Activated CD4-positive, alpha-beta T cell treated with anti-CD3 and anti-CD28 coated beads, Interleukin-2, amount 10 ng/mL, durations not matched to agents 24 days and 14 days (primary cell): ENCODE measurements around the gene CHRM4. TPM values are rescaled to one million over a fixed set of nuclear protein-coding genes. Genes with fewer than 3 reads are reported as not detected.
A peak's percentile ranks its signal among the peaks of the same experiment; 100 is the strongest.

Experiments used
- DNase-seq: peaks from one replicate; pipeline ENCODE4 v3.0.0; 2022
- H3K27ac Mint-ChIP-seq: one replicate; pipeline ENCODE4 v1.8.0; 2022; ENCODE audit warnings: mild to moderate bottlenecking, mixed read lengths
- H3K27me3 Mint-ChIP-seq: one replicate; pipeline ENCODE4 v1.8.0; 2022; ENCODE audit warnings: mixed read lengths
- H3K36me3 Mint-ChIP-seq: one replicate; pipeline ENCODE4 v1.8.0; 2022; ENCODE audit warnings: low read depth, mild to moderate bottlenecking, mixed read lengths
- H3K4me1 Mint-ChIP-seq: one replicate; pipeline ENCODE4 v1.8.0; 2021; ENCODE audit warnings: mixed read lengths
- H3K4me3 Mint-ChIP-seq: one replicate; pipeline ENCODE4 v1.8.0; 2022; ENCODE audit warnings: mild to moderate bottlenecking, moderate library complexity, mixed read lengths
- H3K9me3 Mint-ChIP-seq: one replicate; pipeline ENCODE4 v1.8.0; 2021; ENCODE audit warnings: mixed read lengths
- intact Hi-C: fragments of 100-400 bp; cut with micrococcal nuclease; formaldehyde crosslinking; loops from one replicate; pipeline ENCODE4 v1.15.1; 2023
- total RNA-seq: library from RNA; stranded (reverse); gene quantifications from 2 replicates; pipeline ENCODE4 v1.2.3, GENCODE V29; 2022

CHRM4 gene
- 0.80 and 0.84 TPM in 2 replicates for total RNA-seq

- Mint-ChIP-seq H3K4me1 (peaks cover 23% of the 10 kb centered on the region), H3K36me3 (peaks cover 4% of the 10 kb centered on the region), H3K27ac (no peak within 1 kb of the TSS), H3K9me3 (no peaks in the 10 kb centered on the region), H3K27me3 (peaks cover 49% of the 10 kb centered on the region), H3K4me3 (peak within 1 kb of the TSS; percentile 87)
- peak; percentile 82 for DNase-seq
- intact Hi-C loops, result no loop called here
These were observed at the start of gene CHRM4 for GRCh38 chr11:46391578-46392420. Gene CHRM4, minus strand, starts transcription at chr11:46391776. Its CDS starts 5,219 bp downstream, at chr11:46386557.

- DNase-seq, result no peak
- intact Hi-C loops, result no loop called here
- Mint-ChIP-seq H3K27me3 (no peaks in the 10 kb centered on the region), H3K9me3 (no peaks in the 10 kb centered on the region), H3K4me1 (no peaks in the 10 kb centered on the region), H3K27ac (no peak overlapping the region), H3K4me3 (no peak overlapping the region), H3K36me3 (peaks cover 28% of the 10 kb centered on the region)
These were observed 46.6 kb upstream of the CHRM4 start for GRCh38 chr11:46438211-46438610.

GRCh38 chr11:46437122-46437689, 45.6 kb upstream of the CHRM4 start:
- intact Hi-C loops, result no loop called here
- Mint-ChIP-seq H3K27ac (no peak overlapping the region), H3K4me3 (no peak overlapping the region), H3K9me3 (no peaks in the 10 kb centered on the region), H3K36me3 (peaks cover 22% of the 10 kb centered on the region), H3K27me3 (no peaks in the 10 kb centered on the region), H3K4me1 (no peaks in the 10 kb centered on the region)
- DNase-seq, result no peak

DNA sequence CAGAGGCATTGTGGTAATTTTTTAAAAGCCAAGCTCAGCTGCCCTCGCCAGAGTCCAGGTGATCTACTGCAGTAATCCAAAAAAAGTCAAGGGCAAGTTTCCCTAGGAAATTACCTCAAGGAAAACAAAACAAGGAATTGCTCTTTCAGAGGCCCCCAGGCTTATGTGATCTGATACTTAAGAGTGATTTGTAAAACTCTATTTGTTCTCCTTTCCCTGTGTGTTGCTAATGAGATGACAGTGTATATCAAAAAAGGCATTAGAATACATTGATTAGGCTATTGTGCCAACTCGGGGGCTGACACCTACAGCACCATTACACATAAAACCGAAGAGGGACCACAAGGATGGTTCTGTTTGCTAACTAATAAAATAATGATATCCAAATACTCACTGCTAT, 44.5 kb upstream of the CHRM4 start:
- no peak for DNase-seq
- intact Hi-C loops, result no loop called here
- Mint-ChIP-seq H3K9me3 (no peaks in the 10 kb centered on the region), H3K27ac (no peak overlapping the region), H3K4me3 (no peak overlapping the region), H3K27me3 (no peaks in the 10 kb centered on the region), H3K4me1 (no peaks in the 10 kb centered on the region), H3K36me3 (peaks cover 21% of the 10 kb centered on the region)

DNA sequence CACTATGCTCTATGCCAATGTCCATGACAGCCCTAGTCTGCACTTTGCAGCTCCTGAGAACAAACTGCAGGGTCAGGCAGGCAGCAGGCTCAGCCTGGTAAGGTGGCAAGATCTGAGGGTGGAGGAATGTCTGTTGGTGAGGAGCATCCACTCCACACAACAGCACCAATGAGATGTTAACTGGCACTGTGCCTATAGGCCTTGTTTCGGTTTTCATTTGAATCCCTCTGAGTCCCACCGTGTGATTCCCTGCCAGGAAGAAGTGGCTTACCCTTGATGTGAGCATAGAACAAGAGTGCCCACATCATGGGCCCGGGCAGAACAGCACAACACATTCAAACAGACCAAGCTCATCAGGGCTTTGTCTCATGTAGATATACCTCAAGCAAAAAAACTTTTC, 44.1 kb upstream of the CHRM4 start:
- intact Hi-C loops, result no loop called here
- Mint-ChIP-seq H3K9me3 (no peaks in the 10 kb centered on the region), H3K27me3 (no peaks in the 10 kb centered on the region)

DNA sequence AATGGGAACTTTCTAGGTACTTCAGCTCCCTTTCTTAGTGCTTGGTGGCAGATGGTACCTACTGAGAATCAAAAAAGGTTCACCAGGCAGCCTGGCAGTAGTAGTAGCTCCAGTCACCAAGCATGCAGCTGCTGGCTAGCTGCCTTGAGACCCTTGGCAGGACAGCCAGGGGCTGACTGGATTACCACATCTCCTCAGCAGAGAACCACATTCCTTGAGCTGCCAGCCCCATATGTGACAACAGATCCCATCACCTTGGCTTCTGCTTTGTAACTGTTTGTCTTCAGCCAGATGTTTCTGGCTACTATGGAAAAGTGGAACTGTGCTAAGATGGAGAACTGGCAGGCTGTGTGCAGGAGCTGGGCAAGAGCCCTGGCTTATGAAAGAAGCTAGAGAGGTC, 39.6 kb upstream of the CHRM4 start:
- Mint-ChIP-seq H3K4me1 (no peaks in the 10 kb centered on the region), H3K27me3 (no peaks in the 10 kb centered on the region), H3K36me3 (peaks cover 30% of the 10 kb centered on the region), H3K27ac (no peak overlapping the region), H3K4me3 (no peak overlapping the region), H3K9me3 (no peaks in the 10 kb centered on the region)
- intact Hi-C loops, result no loop called here
- no peak for DNase-seq

More for the DNA sequence above, 44.1 kb upstream of the CHRM4 start:
- peaks cover 19% of the 10 kb centered on the region for H3K36me3 Mint-ChIP-seq
- H3K4me1 Mint-ChIP-seq, result no peaks in the 10 kb centered on the region
- DNase-seq, result no peak
- no peak overlapping the region for H3K27ac Mint-ChIP-seq
- H3K4me3 Mint-ChIP-seq, result no peak overlapping the region

GRCh38 chr11:46429717-46430116, 38.1 kb upstream of the CHRM4 start:
- no peaks in the 10 kb centered on the region for H3K9me3 Mint-ChIP-seq
- no peak overlapping the region for H3K27ac Mint-ChIP-seq
- no peaks in the 10 kb centered on the region for H3K4me1 Mint-ChIP-seq
- no peak overlapping the region for H3K4me3 Mint-ChIP-seq
- H3K27me3 Mint-ChIP-seq, result no peaks in the 10 kb centered on the region
- peaks cover 28% of the 10 kb centered on the region for H3K36me3 Mint-ChIP-seq
- DNase-seq, result no peak
- intact Hi-C loops, result no loop called here

GRCh38 chr11:46427364-46427763, 35.8 kb upstream of the CHRM4 start:
- H3K4me1 Mint-ChIP-seq, result peaks cover 2% of the 10 kb centered on the region
- peaks cover 28% of the 10 kb centered on the region for H3K36me3 Mint-ChIP-seq
- no peak for DNase-seq
- H3K9me3 Mint-ChIP-seq, result no peaks in the 10 kb centered on the region
- H3K27ac Mint-ChIP-seq, result no peak overlapping the region
- no peak overlapping the region for H3K4me3 Mint-ChIP-seq
- H3K27me3 Mint-ChIP-seq, result no peaks in the 10 kb centered on the region
- intact Hi-C loops, result no loop called here

- intact Hi-C loops, result no loop called here
- Mint-ChIP-seq H3K36me3 (peaks cover 30% of the 10 kb centered on the region), H3K27ac (no peak overlapping the region)
These were observed 34.8 kb upstream of the CHRM4 start for GRCh38 chr11:46426233-46426991.

DNA sequence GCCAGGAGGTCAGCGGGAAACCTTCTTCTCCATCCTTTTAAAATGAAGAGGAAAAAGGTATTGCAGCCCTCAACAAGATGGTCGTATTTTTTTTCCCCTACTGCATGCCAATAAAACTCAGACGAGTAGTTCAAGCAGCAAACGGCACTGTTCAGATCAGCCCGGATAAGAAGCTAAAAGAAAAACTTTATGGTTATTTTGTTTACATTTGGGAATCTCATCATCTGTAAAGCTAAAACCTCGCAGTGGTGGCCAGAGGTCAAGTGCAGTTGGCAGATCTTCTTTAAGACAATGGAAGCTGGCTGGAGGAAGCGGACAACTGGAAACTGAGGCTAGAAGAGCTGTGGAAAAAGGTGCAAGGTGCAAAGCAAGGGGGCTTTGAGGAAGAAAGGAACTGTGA, 31.0 kb upstream of the CHRM4 start:
- Mint-ChIP-seq H3K9me3 (no peaks in the 10 kb centered on the region), H3K4me3 (no peak overlapping the region), H3K4me1 (peaks cover 8% of the 10 kb centered on the region), H3K27me3 (no peaks in the 10 kb centered on the region), H3K36me3 (peaks cover 26% of the 10 kb centered on the region), H3K27ac (no peak overlapping the region)
- intact Hi-C loops, result no loop called here
- no peak for DNase-seq

More at GRCh38 chr11:46426233-46426991, 34.8 kb upstream of the CHRM4 start:
- Mint-ChIP-seq H3K27me3 (no peaks in the 10 kb centered on the region), H3K9me3 (no peaks in the 10 kb centered on the region), H3K4me3 (no peak overlapping the region), H3K4me1 (peaks cover 2% of the 10 kb centered on the region)
- DNase-seq, result no peak

GRCh38 chr11:46421257-46421880, 29.8 kb upstream of the CHRM4 start:
- Mint-ChIP-seq H3K27me3 (no peaks in the 10 kb centered on the region), H3K4me3 (no peak overlapping the region), H3K9me3 (no peaks in the 10 kb centered on the region), H3K36me3 (peaks cover 21% of the 10 kb centered on the region), H3K4me1 (peaks cover 8% of the 10 kb centered on the region), H3K27ac (no peak overlapping the region)
- intact Hi-C loops, result no loop called here
- no peak for DNase-seq

DNA sequence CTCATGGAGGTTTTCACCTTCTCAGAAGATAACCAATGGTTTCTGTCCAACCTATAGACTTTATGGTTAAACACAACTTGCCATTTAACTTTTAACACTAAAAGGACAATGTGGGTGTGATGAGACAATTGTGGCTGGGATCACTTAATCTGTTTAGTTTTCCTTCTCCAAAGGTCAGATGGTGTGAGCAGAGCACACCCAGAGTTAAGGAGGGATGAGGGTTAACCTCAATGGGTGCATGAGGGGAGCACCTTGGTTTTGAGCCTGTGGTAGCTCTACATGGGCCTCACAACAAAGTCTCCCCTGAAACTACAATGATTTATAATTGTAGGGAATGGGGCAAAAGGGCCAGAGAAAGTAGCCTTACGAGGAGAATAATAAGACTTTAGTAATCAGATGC, 28.9 kb upstream of the CHRM4 start:
- intact Hi-C loops, result no loop called here
- no peak for DNase-seq
- no peaks in the 10 kb centered on the region for H3K27me3 Mint-ChIP-seq
- no peak overlapping the region for H3K4me3 Mint-ChIP-seq
- H3K36me3 Mint-ChIP-seq, result peaks cover 27% of the 10 kb centered on the region
- H3K4me1 Mint-ChIP-seq, result peaks cover 8% of the 10 kb centered on the region
- no peaks in the 10 kb centered on the region for H3K9me3 Mint-ChIP-seq
- no peak overlapping the region for H3K27ac Mint-ChIP-seq

GRCh38 chr11:46418751-46419150, 27.2 kb upstream of the CHRM4 start:
- Mint-ChIP-seq H3K27me3 (no peaks in the 10 kb centered on the region), H3K9me3 (no peaks in the 10 kb centered on the region), H3K4me1 (peaks cover 13% of the 10 kb centered on the region), H3K4me3 (no peak overlapping the region), H3K27ac (no peak overlapping the region), H3K36me3 (peaks cover 30% of the 10 kb centered on the region)
- no peak for DNase-seq
- intact Hi-C loops, result no loop called here

- Mint-ChIP-seq H3K4me1 (peaks cover 12% of the 10 kb centered on the region), H3K27me3 (no peaks in the 10 kb centered on the region), H3K4me3 (no peak overlapping the region)
These were observed 26.1 kb upstream of the CHRM4 start for GRCh38 chr11:46417711-46418110.

More at GRCh38 chr11:46417711-46418110, 26.1 kb upstream of the CHRM4 start:
- H3K27ac Mint-ChIP-seq, result no peak overlapping the region
- H3K9me3 Mint-ChIP-seq, result no peaks in the 10 kb centered on the region
- intact Hi-C loops, result no loop called here
- DNase-seq, result no peak
- H3K36me3 Mint-ChIP-seq, result peaks cover 32% of the 10 kb centered on the region
